ENCODE results near the gene CAMTA2. TPM values are rescaled to one million over a fixed set of nuclear protein-coding genes. Genes with fewer than 3 reads are reported as not detected.
"Not testable (repeated sequence)": the region's sequence is repeated elsewhere in the genome, so short reads cannot be mapped to it uniquely, and the experiment has no call there.

The CAMTA2 gene
- total RNA-seq, 2 experiments from 2014 or later: 91.5 to 99.0 TPM

GRCh38 chr17:5033352-5034015, 46.0 kb upstream of the CAMTA2 start:
- Mint-ChIP-seq H3K4me1 (ENCODE audit: low read depth) (peaks cover 16% of the 10 kb centered on the region), H3K36me3 (ENCODE audit: low read depth) (no peaks in the 10 kb centered on the region), H3K4me3 (no peak overlapping the region), H3K27ac (no peak overlapping the region), H3K27me3 (no peaks in the 10 kb centered on the region), H3K9me3 (no peaks in the 10 kb centered on the region)
- CTCF ChIA-PET: interaction anchor here (1.9 kb wide), 1 partner anchor 28 kb away, joined by 14 read pairs; no protein-coding TSS in a partner anchor
- no peak for DNase-seq
- intact Hi-C loops (cut with micrococcal nuclease): no loop called here
- no peak for ATAC-seq
- POLR2A ChIA-PET: interaction anchor here (1.7 to 1.9 kb wide), 3 partner anchors 14 to 65 kb away, joined by 3 to 6 read pairs (median 5); no protein-coding TSS in a partner anchor
- TF ChIP-seq, protein P1, sequence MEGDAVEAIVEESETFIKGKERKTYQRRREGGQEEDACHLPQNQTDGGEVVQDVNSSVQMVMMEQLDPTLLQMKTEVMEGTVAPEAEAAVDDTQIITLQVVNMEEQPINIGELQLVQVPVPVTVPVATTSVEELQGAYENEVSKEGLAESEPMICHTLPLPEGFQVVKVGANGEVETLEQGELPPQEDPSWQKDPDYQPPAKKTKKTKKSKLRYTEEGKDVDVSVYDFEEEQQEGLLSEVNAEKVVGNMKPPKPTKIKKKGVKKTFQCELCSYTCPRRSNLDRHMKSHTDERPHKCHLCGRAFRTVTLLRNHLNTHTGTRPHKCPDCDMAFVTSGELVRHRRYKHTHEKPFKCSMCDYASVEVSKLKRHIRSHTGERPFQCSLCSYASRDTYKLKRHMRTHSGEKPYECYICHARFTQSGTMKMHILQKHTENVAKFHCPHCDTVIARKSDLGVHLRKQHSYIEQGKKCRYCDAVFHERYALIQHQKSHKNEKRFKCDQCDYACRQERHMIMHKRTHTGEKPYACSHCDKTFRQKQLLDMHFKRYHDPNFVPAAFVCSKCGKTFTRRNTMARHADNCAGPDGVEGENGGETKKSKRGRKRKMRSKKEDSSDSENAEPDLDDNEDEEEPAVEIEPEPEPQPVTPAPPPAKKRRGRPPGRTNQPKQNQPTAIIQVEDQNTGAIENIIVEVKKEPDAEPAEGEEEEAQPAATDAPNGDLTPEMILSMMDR (IDR thresholded peaks at IDR 0.05): no peak

GRCh38 chr17:5032865-5033264, 45.4 kb upstream of the CAMTA2 start:
- H3K36me3 Mint-ChIP-seq (ENCODE audit: low read depth): no peaks in the 10 kb centered on the region
- CTCF ChIA-PET: interaction anchor here (1.1 to 2.7 kb wide), 4 partner anchors 13 to 73 kb away, joined by 3 to 16 read pairs (median 4); no protein-coding TSS in a partner anchor
- TF ChIP-seq, protein P1 (IDR thresholded peaks at IDR 0.05): no peak
- no peak overlapping the region for H3K27ac Mint-ChIP-seq
- ATAC-seq: no peak
- H3K27me3 Mint-ChIP-seq: no peaks in the 10 kb centered on the region
- intact Hi-C loops (cut with micrococcal nuclease): no loop called here
- H3K4me3 Mint-ChIP-seq: no peak overlapping the region
- no peaks in the 10 kb centered on the region for H3K9me3 Mint-ChIP-seq
- peaks cover 16% of the 10 kb centered on the region for H3K4me1 Mint-ChIP-seq (ENCODE audit: low read depth)
- POLR2A ChIA-PET: interaction anchor here (1.1 to 1.7 kb wide), 2 partner anchors 38 to 45 kb away, joined by 3 read pairs; partner anchors contain the start of gene CAMTA2
- no peak for DNase-seq

DNA sequence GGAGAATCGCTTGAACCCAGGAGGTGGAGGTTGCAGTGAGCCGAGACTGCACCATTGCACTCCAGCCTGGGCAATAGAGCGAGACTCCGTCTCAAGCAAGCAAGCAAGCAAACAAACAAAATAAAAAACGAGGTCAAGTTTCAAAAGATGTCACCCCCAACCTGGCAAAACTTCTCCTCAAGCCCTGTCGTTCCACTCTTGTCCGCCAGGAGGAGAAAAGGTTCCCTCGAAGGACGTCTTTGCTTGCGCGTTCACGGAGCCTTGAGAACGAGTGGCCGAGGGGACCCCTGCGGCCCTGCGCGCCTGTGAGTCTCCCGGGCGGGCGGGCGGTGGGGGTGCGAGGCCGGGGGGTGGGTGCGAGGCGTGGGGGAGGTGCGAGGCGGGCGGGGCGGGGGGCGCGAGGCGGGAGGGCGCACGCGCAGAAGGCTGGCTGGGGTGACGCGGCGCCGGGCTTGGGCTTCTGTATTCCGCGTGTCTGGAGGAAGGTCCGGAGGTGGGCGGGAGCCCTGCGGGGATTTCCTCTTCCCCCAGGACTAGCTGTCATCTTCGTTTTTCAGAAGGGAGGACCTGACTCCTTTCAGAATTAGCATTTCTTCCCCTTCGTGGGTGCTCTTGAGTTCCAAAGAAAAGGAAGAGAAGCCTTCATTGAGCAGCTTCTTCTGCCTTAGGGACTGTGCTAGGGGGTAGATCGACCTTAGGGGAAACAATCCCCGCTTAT, 44.0 kb upstream of the CAMTA2 start:
- peak overlapping the region; percentile 66 for H3K4me3 Mint-ChIP-seq
- H3K27ac Mint-ChIP-seq: peak overlapping the region; percentile 83
- no peaks in the 10 kb centered on the region for H3K36me3 Mint-ChIP-seq (ENCODE audit: low read depth)
- TF ChIP-seq, protein P1 (IDR thresholded peaks at IDR 0.05): peak; percentile 83
- ATAC-seq (peak; percentile 86), DNase-seq (peak; percentile 93)
- peaks cover 16% of the 10 kb centered on the region for H3K4me1 Mint-ChIP-seq (ENCODE audit: low read depth)
- no peaks in the 10 kb centered on the region for H3K9me3 Mint-ChIP-seq
- intact Hi-C loops (cut with micrococcal nuclease): no loop called here
- ChIA-PET CTCF (interaction anchor here (0.6 to 7.0 kb wide), 19 partner anchors 8 to 400 kb away, joined by 3 to 75 read pairs (median 4); partner anchors contain the start of gene CAMTA2), POLR2A (interaction anchor here (1.0 to 1.7 kb wide), 5 partner anchors 9 to 454 kb away, joined by 3 to 5 read pairs (median 3); partner anchors contain the start of gene CAMTA2)
- H3K27me3 Mint-ChIP-seq: no peaks in the 10 kb centered on the region

GRCh38 chr17:5030168-5030567, 42.7 kb upstream of the CAMTA2 start:
- ChIA-PET POLR2A (interaction anchor here (1.2 to 1.3 kb wide), 3 partner anchors 18 to 94 kb away, joined by 3 to 5 read pairs (median 4); no protein-coding TSS in a partner anchor), CTCF (interaction anchor here (0.8 to 7.0 kb wide), 16 partner anchors 10 to 240 kb away, joined by 3 to 75 read pairs (median 5); partner anchors contain the start of genes CHRNE, INCA1 and KIF1C)
- peak overlapping the region; percentile 83 for H3K27ac Mint-ChIP-seq
- H3K27me3 Mint-ChIP-seq; ATAC-seq; intact Hi-C loops (cut with micrococcal nuclease); H3K9me3 Mint-ChIP-seq; H3K36me3 Mint-ChIP-seq (ENCODE audit: low read depth); DNase-seq: not testable (repeated sequence)
- H3K4me3 Mint-ChIP-seq: peak overlapping the region; percentile 66
- H3K4me1 Mint-ChIP-seq (ENCODE audit: low read depth): peaks cover 16% of the 10 kb centered on the region

- ATAC-seq: no peak
- no peak for DNase-seq
- Mint-ChIP-seq H3K4me1 (ENCODE audit: low read depth) (peaks cover 16% of the 10 kb centered on the region), H3K27ac (no peak overlapping the region), H3K27me3 (no peaks in the 10 kb centered on the region), H3K9me3 (no peaks in the 10 kb centered on the region), H3K36me3 (ENCODE audit: low read depth) (peaks cover 5% of the 10 kb centered on the region), H3K4me3 (no peak overlapping the region)
- intact Hi-C loops (cut with micrococcal nuclease): no loop called here
- ChIA-PET CTCF (interaction anchor here (1.0 to 7.0 kb wide), 4 partner anchors 8 to 34 kb away, joined by 3 to 75 read pairs (median 4); no protein-coding TSS in a partner anchor), POLR2A (interaction anchor here (0.7 kb wide), 1 partner anchor 53 kb away, joined by 3 read pairs; no protein-coding TSS in a partner anchor)
- TF ChIP-seq, protein P1 (IDR thresholded peaks at IDR 0.05): no peak
These were observed 40.4 kb upstream of the CAMTA2 start for GRCh38 chr17:5027916-5028315.
